GM18873 (cell line): Measurements from ENCODE around the gene SETD5.
"Not testable (repeated sequence)": the region's sequence is repeated elsewhere in the genome, so short reads cannot be mapped to it uniquely, and the experiment has no call there.

ENCODE experiments used
- ATAC-seq: cut with Tn5 transposase; IDR thresholded peaks from one replicate; pipeline ENCODE4 v1.9.1; 2021; ENCODE audit warnings: mild to moderate bottlenecking, moderate library complexity, moderate number of reproducible peaks; ENCODE audit not compliant: unreplicated experiment, low FRiP score

SETD5 gene

DNA sequence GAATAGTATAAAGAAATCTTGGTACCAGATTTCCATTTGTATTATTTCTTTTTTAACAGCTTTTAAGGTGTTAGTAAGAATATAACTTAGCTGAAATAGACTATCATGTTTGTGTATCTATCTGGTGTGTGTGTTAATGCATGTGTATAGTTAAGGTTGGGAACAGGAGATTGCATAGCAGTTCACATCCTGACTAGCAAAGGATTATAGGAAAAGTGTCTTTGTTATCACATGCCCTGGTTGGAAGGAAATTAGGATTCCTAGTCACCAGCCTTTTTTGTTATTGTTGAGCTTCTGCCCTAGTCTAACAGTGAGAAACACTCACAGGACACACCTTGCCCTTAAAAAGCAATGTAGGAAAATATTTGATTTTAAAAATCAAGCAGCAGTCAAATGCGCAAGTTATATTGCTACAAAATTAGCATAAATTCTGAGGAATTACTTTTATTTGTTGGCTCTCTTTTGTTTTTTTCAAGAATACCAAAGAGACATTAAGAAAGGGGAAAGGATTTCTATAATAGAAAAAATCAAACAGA, 58.2 kb downstream of the SETD5 start:
- no peak for ATAC-seq

DNA sequence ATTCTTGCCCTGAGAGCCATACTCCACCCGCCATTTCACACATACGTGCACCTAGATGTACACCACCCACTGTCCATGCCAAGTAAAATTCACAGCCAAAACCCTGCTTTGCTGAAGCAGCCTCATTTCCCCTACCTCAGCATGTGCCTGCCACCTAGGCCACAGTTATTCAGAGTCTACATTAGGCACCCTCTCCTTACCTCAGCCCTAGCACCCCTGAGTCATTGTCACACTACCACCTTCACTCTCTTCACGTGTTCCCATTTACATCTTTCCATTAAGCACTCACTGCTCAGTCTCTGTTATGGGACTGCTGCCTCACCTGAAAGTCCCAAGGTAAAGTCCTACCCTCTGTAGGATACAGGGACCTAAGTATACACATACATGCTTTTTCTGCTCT, 70.0 kb downstream of the SETD5 start:
- ATAC-seq: no peak

DNA sequence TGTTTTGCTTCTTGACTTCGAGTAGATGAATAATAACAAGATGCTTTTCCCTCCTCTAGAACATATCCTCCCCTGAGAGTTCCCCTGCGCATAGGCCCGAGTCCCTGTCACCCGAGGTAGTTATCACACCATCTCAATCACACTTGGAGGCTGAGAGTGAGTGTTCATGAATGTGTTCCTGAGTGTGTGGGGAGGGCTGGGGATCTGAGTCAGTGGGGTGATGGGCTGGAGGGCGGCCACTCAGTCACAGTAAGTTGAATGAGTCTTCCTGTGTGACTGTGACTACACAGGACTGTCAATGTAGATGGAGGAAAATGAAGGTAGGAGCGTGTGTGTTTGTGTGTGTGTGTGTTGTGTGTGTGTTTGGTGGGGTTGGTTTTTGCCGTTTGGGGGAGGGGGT, 71.0 kb downstream of the SETD5 start:
- ATAC-seq: no peak

DNA sequence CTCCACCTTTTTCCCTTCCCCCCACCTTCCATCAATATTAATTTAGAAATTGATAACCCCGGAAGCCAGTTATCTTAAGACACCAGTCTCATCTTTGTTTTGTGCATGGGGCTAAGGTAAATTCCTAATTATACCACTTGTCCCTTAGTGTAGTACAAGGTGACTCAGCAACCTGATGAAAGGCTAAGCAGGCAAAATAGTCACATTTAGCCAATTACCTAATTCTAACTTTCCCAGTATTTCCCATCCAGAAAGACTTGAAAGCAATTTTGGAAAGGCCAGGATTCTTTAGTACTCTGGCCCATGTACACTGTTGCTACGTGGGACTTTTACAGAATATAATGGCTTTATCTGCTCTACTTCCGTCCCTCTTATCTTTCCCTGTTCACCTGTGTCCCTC, 72.6 kb downstream of the SETD5 start:
- no peak for ATAC-seq

DNA sequence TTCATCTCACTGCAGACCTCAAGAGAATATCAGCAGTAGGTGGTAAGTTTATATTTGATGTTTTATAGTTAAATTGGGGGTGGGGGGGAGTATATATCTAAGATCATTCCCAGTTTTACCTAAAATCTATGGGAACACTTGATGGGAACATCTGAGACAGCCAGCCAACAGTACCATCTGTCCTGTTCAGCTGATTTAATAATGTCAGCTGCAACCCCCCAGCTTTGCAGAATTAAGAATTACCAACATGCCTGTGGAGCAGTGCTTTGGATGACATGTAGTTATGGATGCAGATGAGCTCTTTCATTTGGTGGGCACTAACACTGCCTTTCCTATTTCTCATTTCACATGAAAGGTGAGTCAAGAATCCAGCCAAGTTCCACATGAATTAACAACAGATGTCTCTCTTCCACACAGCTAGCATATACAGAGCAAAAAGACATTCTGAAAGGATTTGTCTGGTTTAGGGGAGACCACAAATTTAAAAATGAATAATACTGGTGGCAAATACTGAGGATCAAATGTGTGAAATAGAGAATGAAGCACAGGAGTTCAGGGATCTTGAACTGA, 76.2 kb downstream of the SETD5 start:
- ATAC-seq: no peak

DNA sequence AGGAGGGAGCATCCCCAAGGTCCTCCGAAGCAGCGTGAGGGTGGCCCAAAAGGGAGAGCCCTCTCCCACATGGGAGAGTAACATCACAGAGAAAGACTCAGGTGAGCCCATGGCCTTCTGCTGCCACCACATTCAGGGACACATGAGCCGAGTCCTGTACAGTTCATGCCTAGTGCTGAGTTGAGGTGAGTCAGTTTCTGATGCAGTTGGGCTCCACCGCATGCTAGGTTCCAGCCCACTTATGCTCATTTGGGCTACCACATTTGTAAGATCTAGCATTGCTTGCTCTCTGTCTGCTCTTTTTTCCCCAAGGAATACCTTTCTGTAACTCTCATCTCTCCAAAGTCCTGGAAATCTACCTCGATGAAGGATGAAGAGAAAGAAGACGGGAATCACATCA, 77.1 kb downstream of the SETD5 start:
- no peak for ATAC-seq

DNA sequence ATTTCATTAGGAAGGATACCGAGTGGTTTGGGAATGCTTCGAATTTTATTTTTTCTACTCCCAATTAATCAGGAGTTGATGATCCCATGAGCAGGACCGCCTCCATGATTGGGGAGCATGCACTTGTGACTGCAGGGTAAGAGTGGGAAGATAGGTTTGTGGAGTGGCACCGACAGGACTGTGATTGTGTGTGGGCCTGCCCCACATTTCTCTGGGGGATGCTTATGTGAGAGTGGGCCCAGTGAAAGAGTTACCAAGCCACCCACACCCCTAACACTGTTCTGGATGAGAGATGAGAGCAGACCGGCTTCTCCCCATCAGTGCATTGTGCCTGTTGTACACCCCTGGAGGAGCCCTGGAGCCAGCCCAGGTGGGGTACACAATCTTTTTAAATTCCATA, 79.5 kb downstream of the SETD5 start:
- no peak for ATAC-seq

DNA sequence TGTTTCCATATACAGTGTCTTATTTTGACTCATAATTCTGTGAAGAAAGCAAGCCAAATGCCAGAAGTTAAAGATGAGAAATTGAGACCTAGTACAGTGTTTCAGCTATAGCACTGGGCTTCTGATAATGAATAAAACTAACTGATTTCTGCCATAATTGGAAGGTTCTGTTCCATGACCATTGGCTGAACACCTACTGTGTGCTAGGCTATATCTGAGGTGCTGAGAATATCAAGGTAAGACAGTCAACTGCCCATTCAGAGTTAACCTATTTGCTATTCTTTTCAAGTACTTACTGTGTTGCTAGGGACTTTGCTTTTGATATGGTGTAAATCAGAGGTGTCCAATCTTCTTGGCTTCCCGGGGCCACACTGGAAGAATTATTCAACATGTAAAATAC, 82.8 kb downstream of the SETD5 start:
- no peak for ATAC-seq

DNA sequence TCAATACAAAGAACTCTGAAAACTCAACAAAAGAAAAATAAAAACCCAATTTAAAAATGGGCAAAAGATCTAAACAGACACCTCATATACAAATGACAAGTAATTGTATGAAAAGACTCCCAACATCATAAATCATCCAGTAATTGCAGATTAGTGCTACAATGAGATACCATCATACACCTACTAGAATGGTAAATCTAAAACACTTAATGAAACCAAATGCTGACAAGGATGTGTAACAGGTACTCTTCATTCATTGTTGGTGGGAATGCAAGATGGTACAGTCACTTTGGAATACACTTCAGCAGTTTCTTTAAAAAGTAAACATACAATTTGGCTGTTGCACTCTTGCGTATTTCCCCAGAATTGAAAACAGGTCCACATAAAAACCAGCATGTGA, 87.8 kb downstream of the SETD5 start:
- no peak for ATAC-seq

DNA sequence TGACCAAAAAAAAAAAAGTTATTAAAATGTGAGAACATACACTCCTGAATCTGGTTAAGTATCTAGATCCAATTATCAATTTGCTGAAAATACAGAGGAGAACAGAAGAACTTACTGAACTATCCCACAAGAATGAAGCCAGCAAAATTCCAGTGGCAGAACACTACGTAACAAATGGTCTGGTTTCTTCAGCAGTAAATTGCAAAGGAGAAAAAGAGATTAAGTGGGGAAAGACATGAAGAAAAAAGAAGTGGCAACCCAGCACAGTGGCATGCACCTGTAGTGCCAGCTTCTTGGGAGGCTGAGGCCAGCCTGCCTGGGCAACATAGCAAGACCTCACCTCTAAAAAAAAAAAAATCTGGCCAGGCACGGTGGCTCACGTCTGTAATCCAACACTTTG, 94.1 kb downstream of the SETD5 start:
- no peak for ATAC-seq

DNA sequence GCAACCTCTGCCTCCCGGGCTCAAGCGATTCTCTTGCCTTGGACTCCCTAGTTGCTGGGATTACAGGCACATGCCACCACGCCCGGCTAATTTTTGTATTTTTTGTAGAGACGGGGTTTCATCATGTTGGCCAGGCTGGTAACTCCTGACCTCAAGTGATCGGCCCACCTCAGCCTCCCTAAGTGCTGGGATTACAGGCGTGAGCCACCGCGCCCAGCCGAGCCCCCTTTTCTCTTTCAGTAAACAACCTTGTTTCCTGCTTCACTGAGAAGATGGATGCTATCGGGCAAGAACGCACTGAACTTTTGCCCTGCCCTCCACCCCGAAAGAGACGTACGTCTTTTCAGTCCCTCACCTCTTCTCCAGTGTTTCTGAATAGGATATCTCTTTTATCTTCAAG, 96.6 kb downstream of the SETD5 start:
- not testable (repeated sequence) for ATAC-seq

DNA sequence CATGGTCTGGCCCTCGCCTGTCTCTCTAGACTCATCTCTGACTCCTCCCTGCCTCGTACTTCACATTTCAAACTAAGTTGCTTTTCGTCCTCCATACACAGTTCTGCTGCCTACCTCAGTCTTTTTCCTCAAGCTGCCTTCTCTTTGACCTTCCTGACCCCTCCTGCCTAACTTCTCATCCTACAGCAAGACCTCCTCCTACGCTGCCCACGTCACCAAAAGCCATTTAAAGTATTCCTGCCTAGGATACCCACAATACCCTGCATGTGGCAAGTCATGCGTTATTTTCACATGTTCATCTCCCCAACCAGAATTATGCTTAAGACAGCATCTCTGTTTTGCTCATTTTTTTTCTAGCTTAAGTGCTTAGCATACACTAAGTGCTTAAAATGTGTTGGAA, 99.5 kb downstream of the SETD5 start:
- ATAC-seq: no peak

DNA sequence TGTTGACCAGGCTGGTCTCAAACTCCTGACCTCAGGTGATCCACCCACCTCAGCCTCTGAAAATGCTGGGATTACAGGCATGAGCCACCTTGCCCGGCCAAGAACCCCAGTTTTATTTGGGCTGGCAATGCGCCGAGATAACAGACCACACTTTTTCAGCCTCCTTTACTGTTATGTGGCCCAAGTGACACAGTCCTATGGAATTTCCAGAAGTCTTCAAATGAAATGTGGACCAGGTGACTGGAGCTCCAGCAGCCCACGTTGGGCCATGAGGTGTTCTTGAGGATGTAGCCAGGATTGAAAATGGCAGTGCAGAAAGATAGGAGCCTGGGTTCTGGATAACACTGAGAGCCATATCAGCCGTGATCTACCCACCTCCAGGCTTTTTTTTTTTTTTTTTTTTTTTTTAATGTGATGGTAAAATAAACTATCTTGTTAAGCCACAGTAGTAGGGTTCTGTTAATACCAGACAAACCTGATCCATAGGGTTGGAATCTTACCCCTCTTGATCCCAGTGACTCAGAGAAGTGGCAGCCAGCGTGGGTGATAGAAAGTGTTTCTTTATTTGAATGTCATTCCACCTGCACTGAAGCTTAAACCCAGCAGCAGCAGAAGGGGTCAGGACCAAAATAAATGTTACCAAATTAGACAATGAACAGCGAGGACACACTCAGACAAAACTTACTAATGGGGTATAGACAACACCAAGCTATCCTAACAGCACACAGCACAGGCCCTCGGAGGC, 100.6 kb downstream of the SETD5 start:
- ATAC-seq: no peak

DNA sequence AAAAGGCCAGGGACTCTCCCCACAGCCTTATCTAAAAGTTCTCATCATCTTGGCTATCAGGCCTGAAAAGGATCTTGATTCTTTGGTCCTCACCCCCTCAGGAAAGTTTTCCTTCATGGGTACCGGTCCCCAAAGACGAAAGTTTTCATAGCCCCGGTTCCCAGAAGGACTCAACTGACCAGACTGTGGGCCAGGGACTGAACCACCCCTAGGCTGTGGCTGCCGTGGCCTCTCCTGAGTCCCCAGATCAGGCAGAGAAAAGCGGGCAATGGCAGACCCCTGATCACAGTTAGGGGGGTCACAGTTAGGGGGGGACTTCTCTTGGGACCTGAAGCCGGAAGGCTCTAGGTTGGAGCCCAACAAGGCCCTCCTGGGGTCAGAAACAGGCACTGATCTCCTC, 101.4 kb downstream of the SETD5 start:
- no peak for ATAC-seq

DNA sequence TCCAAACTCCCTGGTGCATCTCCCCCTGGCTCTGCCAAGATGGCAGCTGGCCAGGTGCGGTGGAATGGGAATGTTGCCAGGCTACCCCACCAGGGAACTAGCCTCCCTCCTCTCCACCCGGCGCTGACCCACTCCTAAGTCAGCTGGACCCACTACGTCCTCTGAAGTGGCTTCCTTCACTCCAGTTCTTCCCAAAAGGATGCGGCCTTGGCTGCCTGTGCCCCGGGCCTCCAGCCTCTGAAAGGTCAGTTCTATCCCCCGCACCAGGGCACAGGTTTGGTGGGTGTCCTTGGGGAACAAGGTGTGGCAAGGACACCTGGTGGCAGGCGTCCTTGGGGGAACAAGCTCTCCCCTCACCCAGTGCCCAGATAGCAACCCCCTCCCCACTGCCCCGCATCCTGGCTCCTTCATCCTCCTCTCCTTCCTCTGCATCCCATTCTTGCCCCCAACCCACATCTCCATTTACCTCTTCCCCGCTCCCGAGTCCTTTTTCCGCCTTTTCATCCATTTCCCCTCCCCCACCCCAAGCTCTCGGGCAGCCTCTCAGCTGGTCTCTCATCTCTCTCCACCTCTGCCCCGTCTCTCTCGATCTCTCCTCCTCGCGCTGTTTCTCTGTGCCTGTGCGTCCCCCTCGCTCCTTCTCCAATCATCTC, 102.2 kb downstream of the SETD5 start:
- ATAC-seq: no peak

DNA sequence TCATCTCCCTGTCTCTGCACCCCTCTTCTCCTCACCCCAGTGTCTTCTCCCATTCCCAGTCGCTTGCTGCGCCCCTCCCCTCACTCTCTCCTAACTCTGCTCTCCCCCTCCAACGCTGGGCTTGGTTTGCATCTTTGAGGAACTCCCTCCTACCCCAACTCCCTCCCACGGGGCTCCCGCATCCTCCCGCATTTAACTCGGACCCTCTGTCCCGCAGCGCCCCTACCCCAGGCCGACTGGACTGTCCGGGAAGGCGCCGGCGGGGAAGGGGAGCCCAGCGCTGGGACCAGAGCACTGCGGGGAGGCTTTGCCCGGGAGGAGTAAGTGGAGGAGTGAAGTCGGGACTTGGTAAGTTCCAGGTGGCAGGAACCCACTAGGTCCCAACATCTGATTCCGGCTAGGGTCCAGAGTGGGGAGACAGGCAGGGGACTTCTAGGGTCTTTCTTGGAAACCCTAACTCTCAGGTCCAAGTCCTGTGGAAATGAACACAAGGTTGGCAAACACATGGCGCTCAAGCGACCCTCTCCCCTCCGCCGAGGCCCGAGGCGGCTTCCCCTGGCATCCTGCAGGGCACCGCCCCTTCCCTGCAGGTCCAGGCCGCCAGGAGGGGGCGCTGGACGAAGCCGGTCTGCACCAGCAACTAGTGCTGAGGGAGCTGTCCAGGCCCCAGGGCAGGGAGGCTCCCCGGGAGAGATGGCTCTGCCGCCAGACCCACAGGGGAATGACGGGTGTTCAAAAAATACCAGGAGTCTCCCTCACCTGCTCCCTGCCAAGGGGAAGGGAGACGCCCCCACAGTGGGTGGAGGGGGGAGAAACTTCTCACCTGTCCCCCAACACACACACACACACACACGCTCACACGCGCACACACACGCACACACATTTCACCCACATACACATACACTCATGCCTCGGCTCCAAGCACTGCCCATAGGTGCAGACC, 103.0 kb downstream of the SETD5 start:
- ATAC-seq: no peak

DNA sequence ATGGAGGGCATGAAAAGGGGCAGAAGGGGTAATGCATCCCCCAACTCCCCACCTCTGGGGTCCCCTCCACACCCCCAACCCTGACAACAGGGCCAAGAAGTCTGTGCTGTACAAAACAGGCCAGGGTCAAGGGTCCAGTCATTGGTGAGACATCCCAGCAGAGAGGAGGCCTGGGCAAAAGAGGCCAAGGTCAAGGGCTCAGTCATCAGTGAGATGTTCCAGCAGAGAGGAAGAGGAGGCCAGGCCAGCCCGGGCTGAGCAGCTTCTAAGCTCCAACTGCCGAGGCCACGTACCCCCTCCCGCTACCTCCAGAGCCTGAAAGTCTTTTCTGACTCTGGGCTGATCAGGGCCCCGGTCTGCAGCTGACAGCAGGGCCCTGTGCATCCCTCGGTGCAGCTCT, 103.8 kb downstream of the SETD5 start:
- no peak for ATAC-seq

DNA sequence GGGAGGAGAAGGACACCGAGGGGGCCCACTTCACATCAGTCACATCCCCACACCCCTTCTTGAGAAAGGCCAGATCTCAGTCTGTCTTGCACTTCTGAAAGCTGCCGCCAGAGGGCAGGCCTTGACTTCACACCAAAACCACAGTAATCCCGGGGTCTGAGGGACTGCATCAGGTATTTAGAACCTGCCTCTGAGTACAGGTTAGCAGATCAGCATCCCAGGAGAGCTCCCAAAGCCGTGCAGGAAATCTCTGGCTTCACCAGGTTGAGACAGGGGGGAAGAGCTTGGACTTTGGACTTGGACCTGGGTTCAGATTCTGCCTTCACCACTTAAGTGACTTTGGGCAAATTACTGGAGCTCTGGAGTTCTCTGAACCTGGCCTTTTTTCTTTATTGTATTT, 105.9 kb downstream of the SETD5 start:
- ATAC-seq: no peak

DNA sequence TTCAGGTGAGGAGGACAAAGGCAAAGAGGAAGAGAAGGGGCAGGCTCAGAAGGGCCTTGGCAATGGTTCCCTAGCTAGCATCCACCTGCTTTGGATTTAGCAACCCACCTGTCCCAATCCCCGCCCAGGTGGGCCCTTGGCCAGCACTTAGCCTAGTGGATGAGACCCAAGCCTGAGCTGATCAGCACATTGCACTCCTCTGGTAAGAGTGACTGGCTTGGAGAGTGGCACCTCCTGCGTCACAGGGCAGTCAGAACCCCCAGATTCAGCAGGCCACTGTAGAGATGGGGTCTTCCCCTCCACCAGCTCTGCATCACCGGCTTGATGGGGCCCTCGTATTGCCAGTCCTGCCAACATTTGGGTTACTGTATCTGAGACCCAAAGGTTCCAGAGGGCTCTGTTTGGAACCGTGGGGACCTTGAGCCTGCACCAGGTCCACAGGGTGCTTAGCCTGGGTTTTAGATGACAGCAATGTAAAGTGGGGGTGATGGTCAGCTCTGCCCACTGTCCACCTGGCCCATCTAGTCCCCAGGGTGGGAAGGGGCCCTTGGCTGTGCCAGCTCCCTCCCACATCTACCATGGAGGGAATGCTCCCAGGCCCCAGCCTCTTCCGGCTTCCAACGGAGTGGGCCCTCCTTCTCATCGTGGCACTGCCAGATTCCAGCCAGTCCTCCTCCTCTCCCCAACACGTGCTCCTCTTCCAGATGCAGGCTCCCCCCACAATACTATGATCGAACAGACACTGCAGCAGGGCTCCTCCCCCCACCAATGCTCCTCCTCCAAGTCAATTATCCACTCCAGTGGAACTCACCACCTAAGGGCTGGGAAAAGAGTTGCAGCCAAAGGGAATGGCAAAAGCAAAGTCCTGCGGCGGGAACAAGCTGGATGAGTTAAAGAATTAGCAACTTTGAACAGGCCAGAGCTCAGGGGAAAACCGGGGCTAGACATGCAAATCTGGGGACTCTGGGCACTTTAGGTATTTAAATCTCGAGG, 110.5 kb downstream of the SETD5 start:
- ATAC-seq: no peak

DNA sequence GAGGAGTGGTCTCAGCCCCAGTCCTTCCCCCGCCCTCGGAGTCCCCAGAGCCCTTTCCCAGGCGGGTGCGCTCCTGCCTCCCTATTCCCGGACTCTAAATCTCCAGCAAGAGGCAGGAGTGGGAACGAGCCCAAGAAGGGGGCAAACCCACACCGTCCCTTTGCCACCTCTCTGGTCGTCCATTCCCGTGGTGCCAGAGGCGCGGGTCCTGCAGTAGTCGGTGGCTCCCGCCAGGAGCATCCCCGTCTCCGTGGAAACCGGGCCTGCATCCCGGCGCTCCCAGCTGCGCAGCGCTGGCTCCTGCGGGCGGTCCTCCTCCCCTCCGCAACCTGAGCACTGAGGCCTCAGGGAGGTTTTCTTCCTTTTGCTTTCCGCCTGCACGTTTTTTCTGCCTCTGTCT, 111.4 kb downstream of the SETD5 start:
- ATAC-seq: no peak
